HG02588 (cell line): Measurements from ENCODE around the gene HOXA3.
A peak's percentile ranks its signal among the peaks of the same experiment; 100 is the strongest.

ENCODE experiments used
- ATAC-seq: cut with Tn5 transposase; IDR thresholded peaks from one replicate; pipeline ENCODE4 v1.9.1; 2021; ENCODE audit warnings: mild to moderate bottlenecking, moderate library complexity; ENCODE audit not compliant: unreplicated experiment

The HOXA3 gene

GRCh38 chr7:27151931-27152815, at the start of gene HOXA3:
Gene HOXA3 (minus strand): TSS chr7:27152583. CDS start chr7:27110640, 41,943 bp downstream.
- ATAC-seq, result no peak

DNA sequence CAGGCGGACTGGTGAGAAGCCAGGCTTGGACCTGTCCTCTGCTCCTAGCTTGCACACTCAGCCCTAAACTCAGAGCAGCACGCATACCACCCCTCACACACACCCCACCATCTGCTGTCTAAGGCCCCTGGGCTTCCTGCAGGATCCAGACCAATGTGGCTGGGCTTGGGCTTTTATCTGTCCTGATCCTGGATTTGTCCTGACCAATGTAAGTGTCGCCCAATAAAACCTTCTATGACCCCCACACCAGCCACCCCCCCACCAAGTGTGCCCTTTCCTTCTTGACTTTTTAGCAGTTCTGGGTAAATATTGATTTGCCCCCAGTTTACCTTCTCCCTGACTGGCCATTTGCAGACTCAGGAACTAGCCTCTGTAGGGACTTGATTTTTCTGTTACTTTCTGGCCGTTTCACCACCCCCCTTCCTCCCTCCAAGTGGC, 49.2 kb upstream of the HOXA3 start:
- ATAC-seq, result no peak

GRCh38 chr7:27200761-27201579, 48.6 kb upstream of the HOXA3 start:
- no peak for ATAC-seq

DNA sequence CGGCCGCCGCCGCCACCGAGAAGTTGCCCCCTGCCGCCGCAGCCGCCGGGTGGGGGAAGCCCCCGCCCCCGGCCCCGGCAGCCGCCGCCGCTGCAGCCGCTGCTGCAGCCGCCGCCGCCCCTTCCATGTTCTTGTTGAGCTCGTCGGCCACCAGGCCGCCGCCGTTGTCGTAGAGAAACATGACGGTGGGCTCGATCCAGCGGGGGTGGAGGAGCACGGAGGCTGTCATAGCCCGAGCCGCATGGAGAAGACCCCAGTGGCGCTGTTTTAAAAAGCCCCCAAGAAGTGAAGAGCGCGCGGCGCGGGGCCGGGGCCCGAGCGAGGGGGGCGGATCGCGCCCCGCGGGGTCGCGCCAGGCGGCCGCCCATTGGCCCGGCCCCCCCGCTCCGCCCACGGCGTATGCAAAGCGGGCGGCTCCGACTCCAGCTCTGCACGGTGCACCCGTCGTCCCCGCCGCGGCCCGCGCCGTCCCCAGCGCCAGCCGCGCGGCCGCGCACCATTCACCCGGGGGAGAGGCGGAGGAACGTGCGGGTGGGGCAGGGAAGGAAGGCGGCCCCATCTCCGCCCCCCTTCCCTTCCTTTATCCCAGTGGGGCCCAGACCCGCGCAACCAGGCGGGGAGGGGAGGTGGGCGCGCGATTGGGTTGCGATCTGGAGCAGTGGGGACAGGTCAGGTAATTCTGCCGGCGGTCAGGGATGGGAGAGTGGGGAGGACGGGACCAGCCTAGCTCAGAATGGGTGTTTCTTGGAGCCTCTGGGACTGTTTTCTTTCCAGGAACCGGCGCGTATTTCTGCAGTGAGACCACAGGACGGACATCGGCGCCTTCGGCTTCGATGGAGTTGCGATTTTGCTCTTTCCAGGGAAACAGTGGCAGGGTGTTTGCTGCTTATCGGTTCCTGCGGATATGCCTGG, 47.7 kb upstream of the HOXA3 start, which contains the start of gene HOXA13:
Gene HOXA13, minus strand, starts transcription at position 243 of the 912 bp plus-strand sequence. Its CDS starts 14 bp downstream, at position 229.
- ATAC-seq, result peak; percentile 40

GRCh38 chr7:27198871-27199801, 46.8 kb upstream of the HOXA3 start:
- no peak for ATAC-seq

- ATAC-seq, result no peak
Measured at GRCh38 chr7:27198138-27198841, 45.9 kb upstream of the HOXA3 start.

DNA sequence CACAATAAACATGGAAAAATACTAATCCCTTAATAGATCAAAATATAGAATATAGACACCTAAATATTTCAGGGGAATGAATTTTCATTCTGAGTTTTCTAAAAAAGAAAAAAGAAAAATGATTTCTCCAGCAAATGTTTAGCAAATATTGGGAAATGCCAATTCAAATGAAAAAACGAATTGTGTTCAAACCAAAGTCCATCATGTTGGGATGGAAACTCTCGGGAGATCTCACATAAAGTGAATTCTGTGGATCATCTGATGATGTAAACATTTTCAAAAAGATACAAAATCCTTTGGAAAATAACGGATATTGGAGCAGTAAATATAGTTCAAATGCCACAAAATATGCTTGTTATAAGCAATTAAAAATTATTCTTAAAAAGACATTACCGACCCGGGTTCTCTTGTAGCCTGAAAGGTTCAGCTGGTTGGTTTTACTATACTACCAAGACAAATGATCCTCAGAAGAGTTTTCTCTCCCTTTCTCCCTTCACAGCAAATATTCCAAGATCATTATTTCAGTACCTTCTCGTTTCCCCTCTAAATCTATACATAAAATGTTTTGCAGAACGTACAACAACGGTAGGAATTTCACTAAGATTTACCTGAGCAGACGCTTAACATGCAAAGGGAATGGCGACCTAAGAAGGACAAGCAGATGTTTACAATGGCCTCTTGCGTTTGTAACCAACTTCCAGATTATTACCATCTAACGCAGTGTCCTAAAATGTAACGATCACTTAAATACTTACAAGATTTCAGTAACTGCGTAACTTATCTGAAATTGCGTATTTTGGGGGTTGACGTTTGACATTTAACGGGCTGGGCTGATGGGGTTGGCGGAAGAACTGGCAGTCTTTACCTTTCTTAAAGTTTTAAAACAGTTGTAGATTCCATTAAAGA, 45.0 kb upstream of the HOXA3 start:
- no peak for ATAC-seq

- ATAC-seq, result no peak
Measured at GRCh38 chr7:27196287-27196767, 43.9 kb upstream of the HOXA3 start.

DNA sequence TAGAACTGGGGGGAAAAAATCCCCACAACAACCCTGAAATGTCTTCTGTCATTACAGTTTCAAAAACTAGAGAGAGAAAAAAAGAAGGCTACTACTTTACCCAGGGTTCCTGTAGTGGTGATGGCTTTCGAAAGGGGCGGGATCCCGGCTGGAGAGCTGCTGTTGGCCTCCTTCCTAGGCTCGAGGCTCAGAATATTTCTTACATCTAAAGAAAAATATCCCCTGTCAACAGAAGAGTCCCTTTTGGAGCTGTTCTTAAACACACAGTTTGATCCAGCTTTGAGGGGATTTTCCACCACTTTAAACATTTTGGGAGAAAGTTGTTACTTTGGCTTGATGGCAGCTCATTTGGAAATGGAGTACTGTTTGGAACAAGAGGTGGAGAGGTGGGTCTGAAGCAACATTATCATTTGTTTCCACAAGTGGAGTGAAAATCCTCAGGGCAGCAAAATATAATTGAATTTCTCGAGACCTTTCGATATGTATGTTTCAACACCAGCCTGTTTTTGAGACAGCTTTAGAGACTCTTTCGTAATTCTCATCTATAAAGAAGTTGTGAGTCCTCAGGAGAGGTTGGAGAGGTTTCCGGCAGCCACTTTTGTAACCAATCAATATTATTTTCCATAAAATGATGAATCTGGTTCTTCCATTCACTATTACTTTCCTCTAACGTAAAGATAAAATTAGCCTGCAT, 42.5 kb upstream of the HOXA3 start:
- no peak for ATAC-seq

DNA sequence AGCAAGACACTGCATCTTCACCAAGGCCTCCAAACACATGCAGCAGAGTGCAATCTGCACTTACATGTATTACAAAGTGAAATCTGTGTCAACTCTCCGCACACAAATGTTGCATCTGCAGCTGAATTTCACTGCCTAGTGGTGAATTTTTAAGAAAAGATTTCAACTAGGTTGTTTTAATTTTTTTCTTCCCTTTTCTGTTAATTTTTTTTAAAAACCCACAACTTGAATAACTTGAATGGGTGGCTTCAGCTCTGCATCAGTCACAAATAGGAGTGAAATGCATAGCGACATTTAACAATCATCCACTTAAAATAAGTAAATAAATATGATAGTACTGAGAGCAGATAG, 41.6 kb upstream of the HOXA3 start:
- no peak for ATAC-seq

DNA sequence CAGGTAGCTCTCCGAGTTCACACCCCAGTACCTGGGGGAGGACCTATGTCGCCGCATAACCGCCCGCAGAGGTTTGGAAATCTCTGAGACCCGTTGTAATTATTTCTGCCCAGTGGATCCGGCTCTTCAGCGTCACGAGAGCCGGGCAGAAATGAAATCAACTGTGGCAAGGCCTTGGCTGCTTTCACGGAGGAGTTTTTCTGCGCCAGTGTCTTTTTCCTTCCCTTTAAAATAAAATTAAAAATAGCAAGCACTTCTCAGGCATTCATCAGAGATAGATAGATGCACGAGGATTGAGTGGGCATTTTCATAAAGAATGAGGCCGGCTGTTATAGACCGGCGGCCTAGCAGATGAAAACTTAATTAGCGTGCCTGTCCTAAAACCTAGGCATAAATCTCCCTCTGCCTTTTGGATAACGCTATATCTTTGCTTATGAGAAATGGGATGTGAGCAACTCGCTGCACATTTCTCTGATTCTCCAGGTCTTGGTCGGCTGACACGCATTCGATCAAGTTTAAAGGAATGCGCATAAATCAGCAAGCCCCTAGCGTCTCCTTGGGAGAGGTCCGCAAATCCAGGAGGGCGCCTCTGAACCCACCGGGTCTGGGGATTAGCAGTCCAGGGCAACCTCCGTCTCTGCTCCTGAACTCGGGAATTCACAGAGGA, 41.1 kb upstream of the HOXA3 start:
- no peak for ATAC-seq

DNA sequence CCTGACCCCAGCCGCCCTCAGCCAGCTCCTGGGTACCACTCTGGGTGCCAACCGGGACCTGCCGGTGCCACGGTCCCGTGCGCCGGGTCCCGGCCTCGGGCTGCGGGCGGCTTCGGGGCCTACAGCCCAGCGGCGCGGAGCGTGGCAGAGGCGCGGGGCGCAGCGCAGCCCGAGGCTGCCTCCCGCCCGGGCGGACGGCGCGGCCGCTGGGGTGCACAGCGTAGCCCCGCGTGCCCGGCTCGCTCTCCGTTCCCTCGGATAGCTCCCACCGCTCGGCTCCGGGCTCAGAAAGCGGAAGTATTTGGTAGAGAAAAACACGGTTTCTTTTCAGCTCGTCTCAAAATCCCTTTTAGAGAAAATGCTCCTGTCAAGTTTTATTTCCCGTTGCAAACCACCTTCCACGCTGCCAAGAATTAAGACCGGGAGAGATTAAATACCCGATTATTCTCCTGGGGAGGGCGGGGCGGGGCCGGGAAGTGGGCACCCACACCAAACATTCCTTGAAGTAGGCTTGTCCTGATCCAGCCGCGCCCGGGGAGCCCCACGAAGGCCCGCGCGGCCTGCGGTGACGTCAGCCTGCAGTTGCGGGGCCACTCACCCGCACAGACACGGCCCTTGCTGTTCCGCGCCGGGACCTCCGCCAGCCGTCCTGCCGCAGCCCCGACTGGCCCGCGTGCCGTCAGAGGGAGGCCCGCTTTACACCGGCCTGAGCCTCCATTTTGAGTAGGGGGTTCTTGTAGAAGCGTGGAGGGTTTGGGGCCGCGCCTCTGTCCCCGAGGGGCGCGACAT, 40.4 kb upstream of the HOXA3 start:
- no peak for ATAC-seq

DNA sequence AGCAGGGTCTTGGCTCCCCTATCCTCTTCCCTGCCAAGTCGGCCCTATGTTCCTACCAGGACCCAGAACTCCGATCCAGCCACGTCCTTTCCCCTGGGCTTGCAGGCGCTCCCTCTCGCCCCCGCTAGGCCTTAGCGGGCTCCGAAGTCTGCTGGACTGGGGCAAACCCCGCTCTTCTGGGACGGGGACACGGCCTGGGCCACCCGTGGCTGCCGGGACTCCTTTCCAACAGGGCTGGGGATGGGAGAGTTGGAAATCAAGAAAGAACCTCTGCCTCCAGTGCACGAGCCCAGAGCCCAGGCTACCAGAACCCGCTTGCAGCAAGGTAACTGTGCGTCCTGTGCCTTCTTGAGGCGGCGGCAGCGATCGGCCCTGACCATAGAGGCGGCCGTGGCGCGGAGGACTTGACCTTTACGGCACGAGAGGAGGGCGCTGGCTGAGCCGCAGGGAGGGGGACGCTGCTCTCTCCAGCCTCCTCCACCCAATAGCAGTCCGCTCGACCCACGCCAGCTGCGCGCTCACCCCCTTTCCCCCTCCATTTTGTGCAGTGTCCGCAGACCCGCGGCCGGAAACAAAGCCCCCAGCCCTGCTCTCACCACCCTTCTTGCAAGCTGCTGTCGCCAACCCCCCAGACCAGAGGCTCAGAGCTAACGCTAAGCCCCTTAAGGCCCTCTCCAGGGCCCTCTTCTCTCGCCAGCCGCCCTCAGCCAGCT, 39.6 kb upstream of the HOXA3 start:
- ATAC-seq, result no peak

DNA sequence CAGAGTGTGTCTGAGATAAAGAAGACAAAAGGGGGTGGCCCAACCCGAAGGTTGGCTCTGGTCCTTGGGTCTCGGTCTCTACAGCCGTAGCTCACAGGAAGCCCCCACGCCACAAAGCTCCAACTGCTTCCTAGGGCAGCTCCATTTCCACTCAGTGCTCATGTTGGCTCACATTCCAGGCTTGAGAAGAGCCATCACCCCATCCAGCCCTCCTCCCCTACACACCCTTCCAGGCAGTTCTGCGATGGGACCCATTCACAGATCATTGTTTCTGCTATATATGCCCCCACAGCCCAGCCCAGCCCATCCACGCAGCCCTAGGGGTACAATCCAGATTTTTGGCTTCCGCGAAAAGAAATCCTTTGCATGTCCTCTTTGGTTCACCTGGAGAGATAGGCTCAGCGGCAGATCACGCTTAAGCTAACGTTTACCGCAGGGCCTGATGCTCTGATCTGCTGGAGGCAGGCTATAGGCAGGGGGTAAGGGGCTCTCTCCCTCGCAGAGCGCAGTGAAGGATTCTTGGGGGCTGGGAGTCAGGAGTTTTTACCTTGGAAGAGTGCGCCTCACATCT, 38.9 kb upstream of the HOXA3 start:
- ATAC-seq, result no peak
